Stimulated activated CD8-positive, alpha-beta memory T cell treated with anti-CD3 and anti-CD28 coated beads, Interleukin-12 subunit alpha, Interleukin-12 subunit beta, amount 100 ng/mL, for 24 hours (primary cell): Measurements from ENCODE around the gene HTR3A.

ENCODE experiments used
- DNase-seq: peaks from one replicate; pipeline ENCODE4 v3.0.0-alpha.2; 2020; ENCODE audit errors: extremely low read depth

Gene HTR3A

GRCh38 chr11:114019046-114019445, 44.1 kb downstream of the HTR3A start:
- no peak for DNase-seq

GRCh38 chr11:114019574-114019973, 44.7 kb downstream of the HTR3A start:
- no peak for DNase-seq

GRCh38 chr11:114025329-114025907, 50.5 kb downstream of the HTR3A start:
- no peak for DNase-seq

DNA sequence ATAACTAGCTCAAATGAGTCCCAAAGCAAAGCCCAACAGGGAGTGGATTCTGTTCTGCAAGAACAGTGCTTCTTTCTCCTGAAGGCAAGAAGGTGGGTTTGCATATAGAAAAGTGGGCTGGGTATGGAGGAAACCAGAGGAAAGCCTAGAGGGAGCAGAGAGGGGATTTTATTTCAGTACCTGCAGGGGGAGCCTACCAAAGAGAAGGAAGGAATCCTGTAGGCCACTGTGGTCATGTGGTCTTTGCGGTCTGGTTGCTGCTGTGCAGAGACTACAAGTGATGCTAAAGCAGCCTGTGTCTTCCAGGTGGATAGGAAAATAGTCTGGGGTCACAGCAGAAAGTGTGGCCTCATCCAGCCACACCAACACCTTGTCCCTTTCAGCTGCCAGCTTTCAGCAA, 51.4 kb downstream of the HTR3A start:
- DNase-seq = no peak

DNA sequence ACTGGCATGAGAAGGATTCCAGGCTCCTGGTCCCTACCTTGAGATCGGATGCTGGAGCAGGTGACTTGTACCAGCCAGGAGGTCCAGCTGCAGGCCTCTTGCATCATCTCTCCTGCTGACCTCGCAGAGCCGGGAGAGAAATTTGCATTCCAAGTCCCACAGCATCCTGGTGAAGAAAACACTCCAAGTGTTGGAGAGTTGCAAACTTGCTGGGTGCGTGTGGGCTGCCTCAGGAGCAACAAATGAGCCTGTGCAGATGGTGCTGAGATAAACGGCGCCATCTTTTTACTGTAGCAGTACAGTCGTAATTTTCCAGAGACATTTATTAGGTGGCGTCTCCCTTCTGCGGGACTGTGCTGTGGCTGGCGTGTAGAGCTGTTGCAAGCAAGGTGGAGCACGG, 52.5 kb downstream of the HTR3A start:
- DNase-seq = no peak

DNA sequence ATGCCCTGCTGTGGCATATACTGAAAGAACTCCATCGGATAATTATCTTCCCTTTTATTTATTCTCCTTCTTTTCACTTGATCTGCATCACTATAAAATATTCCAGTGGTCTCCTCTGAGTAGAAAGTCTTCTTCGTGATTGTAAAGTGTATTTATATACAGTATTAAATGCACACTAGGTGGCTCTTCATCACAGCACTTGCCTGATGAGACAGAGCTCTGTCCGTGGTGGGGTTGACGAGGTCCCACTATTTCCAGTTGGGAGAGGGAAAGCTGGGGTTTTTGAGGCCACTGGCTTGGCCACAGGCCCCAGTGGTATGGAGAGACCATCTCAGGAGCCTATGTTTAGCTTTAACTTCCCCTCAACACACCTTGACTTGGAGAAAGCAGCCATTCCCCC, 53.0 kb downstream of the HTR3A start:
- DNase-seq = no peak

- DNase-seq = no peak
Observed at GRCh38 chr11:114031246-114031966, 56.5 kb downstream of the HTR3A start.

GRCh38 chr11:114031967-114032320, 57.0 kb downstream of the HTR3A start:
- no peak for DNase-seq

DNA sequence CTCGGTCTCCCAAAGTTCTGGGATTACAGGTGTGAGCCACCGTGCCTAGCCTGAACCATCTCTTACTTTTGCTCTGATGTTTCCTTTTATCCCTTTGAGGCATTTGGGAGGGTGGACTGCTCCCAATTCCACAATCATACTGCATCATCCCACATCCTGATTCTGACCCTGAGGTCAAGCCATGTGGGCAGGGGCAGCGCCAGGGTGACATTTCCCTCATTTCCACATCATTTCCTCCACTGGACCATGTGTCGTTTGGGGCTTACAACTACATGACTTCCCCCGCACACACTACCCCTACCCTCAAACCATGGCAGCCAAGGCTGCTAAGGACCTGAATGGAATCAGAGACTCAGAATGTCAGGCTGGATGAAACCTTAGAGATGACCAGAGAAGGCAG, 58.2 kb downstream of the HTR3A start:
- DNase-seq = no peak

DNA sequence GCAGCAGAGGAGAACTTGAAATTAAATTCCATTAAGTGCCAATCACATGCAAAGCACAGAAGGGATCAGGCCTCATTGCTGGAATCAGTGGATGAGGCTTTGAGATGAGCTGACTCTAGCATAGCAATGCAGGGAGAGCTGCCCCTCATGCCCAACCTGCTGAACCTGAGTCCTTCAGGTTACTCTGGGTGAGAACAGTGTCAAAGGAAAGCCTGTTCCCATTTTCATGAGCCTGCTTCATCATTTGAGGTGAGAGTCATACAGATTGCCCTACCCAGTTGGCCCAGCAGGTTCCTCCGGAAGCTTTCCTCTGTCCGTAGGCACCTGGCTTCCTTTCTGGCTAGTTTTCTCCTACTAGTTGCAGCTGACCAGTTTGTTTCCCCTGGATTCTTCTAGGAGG, 58.7 kb downstream of the HTR3A start:
- no peak for DNase-seq

GRCh38 chr11:114034956-114035355, 60.0 kb downstream of the HTR3A start:
- no peak for DNase-seq

DNA sequence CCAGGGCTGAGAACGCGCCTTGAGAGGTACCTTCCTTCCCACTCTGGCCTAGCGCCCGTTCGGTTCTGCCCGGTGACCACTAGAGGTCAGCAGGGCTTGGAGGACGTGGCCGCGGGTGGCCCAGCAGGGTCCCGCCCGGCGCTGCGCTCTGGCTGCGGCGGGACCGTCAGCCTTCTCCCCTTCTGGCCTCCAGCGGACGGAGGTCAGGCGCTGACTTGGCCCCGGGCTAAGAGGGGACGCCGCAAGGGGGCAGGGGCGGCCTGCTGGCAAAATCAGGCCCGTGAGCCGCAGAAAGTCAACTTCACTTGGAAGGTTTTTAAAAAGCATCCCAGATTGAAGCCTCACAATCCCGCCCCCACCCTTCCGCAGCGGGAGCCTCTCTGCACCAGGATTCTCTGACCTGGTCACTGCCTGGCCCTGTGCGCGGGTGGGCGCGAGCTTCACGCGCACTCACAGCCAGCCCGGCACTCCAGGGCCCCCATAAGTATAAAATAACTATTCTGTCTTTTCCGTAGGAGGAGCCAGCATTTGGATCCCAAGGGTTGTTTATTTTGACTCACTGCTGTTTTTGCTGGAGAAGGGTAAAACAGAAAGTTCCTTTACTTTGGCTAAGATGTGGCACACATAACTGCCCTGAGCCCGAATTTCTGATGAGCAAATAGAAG, 61.4 kb downstream of the HTR3A start:
- no peak for DNase-seq

GRCh38 chr11:114036958-114037357, 62.0 kb downstream of the HTR3A start:
- DNase-seq = no peak

GRCh38 chr11:114039551-114039950, 64.6 kb downstream of the HTR3A start:
- DNase-seq = no peak
